CD8-positive, alpha-beta memory T cell (primary cell): ENCODE data around the gene ADM5. TPM values are rescaled to one million over a fixed set of nuclear protein-coding genes. Genes with fewer than 3 reads are reported as not detected.

Experiments used
- CTCF ChIA-PET: fragments of 350-600 bp; sonication (Branson Sonifier 250); formaldehyde crosslinking; loops from one replicate; lab custom pipeline; 2021; ENCODE audit warnings: antibody characterized with exemption; lab: Charles Lee
- POLR2A ChIA-PET: fragments of 350-600 bp; sonication (Branson Sonifier 250); formaldehyde crosslinking; loops from one replicate; lab custom pipeline; 2021; ENCODE audit warnings: antibody characterized with exemption; lab: Charles Lee
- DNase-seq, 5 donors: peaks; one replicate each; pipeline versions ENCODE4 v3.0.0 to v3.0.0-alpha.2; 2020 to 2022; ENCODE audit warnings: mixed read lengths in 1 of 5
- H3K27ac ChIP-seq: one replicate; pipeline ENCODE4 v1.7.0; 2013; ENCODE audit warnings: low read depth, mild to moderate bottlenecking, low read length, moderate library complexity
- H3K27me3 ChIP-seq: 2 replicates; pipeline ENCODE4 v1.7.0; 2013; ENCODE audit warnings: low read length, mild to moderate bottlenecking; ENCODE audit not compliant: insufficient read depth, poor library complexity, severe bottlenecking
- H3K36me3 ChIP-seq: 2 replicates; pipeline ENCODE4 v1.7.0; 2013; ENCODE audit warnings: mild to moderate bottlenecking, low read length, moderate library complexity; ENCODE audit not compliant: insufficient read depth
- H3K4me1 ChIP-seq: 2 replicates; pipeline ENCODE4 v1.7.0; 2013; ENCODE audit warnings: mild to moderate bottlenecking, low read length, moderate library complexity; ENCODE audit not compliant: insufficient read depth
- H3K4me3 ChIP-seq: 2 replicates; pipeline ENCODE4 v1.7.0; 2013; ENCODE audit warnings: mild to moderate bottlenecking, low read length
- H3K9me3 ChIP-seq: 2 replicates; pipeline ENCODE4 v1.7.0; 2013; ENCODE audit warnings: mild to moderate bottlenecking, low read length
- H3K27ac Mint-ChIP-seq, 8 donors: one replicate each; pipeline ENCODE4 v1.8.0; 2020 to 2021; ENCODE audit warnings: mixed read lengths in 8 of 8, mild to moderate bottlenecking in 6 of 8, inconsistent platforms in 3 of 8, moderate library complexity in 3 of 8
- H3K27me3 Mint-ChIP-seq, 2 donors: one replicate each; pipeline ENCODE4 v1.8.0; 2020 to 2021; ENCODE audit warnings: mixed read lengths in 2 of 2, mild to moderate bottlenecking in 1 of 2, moderate library complexity in 1 of 2
- H3K36me3 Mint-ChIP-seq, 3 donors: one replicate each; pipeline ENCODE4 v1.8.0; 2020 to 2021; ENCODE audit warnings: mixed read lengths in 3 of 3, inconsistent platforms in 1 of 3, mild to moderate bottlenecking in 1 of 3
- H3K4me1 Mint-ChIP-seq, 3 donors: one replicate each; pipeline ENCODE4 v1.8.0; 2020 to 2021; ENCODE audit warnings: mixed read lengths in 3 of 3, inconsistent platforms in 1 of 3, mild to moderate bottlenecking in 1 of 3
- H3K4me3 Mint-ChIP-seq, 7 donors: one replicate each; pipeline ENCODE4 v1.8.0; 2020 to 2021; ENCODE audit warnings: mixed read lengths in 7 of 7, mild to moderate bottlenecking in 6 of 7, moderate library complexity in 4 of 7, inconsistent platforms in 2 of 7
- H3K9me3 Mint-ChIP-seq, 5 donors: one replicate each; pipeline ENCODE4 v1.8.0; 2020 to 2022; ENCODE audit warnings: mixed read lengths in 5 of 5, mild to moderate bottlenecking in 3 of 5, moderate library complexity in 2 of 5, inconsistent platforms in 1 of 5
- polyA plus RNA-seq: library from polyadenylated mRNA; unstranded; fragments of 300-500 nt; fragmentation: Illumina TruSeq; gene quantifications from one replicate; pipeline ENCODE4 v1.2.3, GENCODE V29; 2021
- total RNA-seq, 2 experiments: library from RNA; stranded (reverse); gene quantifications; one replicate each; pipeline ENCODE4 v1.2.3, GENCODE V29; 2021

Gene ADM5
- total and polyA plus RNA-seq, 3 experiments from 2014 or later: 0.91 to 7.2 (median 6.9) TPM

- Mint-ChIP-seq H3K4me1 (peaks cover 34 to 45% (median 44%) of the 10 kb centered on the region in 3 donors), H3K27me3 (no peaks in the 10 kb centered on the region), H3K36me3 (peaks cover 0 to 41% (median 0%) of the 10 kb centered on the region in 3 donors), H3K4me3 (peak overlapping the region in 6 of 7 donors; percentile 47 to 98 (median 88)), H3K9me3 (no peaks in the 10 kb centered on the region), H3K27ac (peak overlapping the region in 4 of 8 donors; percentile 17 to 74 (median 62))
- no peaks in the 10 kb centered on the region for H3K27me3 ChIP-seq
- DNase-seq: no peak
- peak overlapping the region; percentile 77 for H3K27ac ChIP-seq
- H3K4me3 ChIP-seq: no peak overlapping the region
- H3K4me1 ChIP-seq: peaks cover 27% of the 10 kb centered on the region
- no peaks in the 10 kb centered on the region for H3K9me3 ChIP-seq
- H3K36me3 ChIP-seq: peaks cover 4% of the 10 kb centered on the region
- ChIA-PET POLR2A (interaction anchor here (0.5 kb wide), 1 partner anchor 223 kb away, joined by 6 read pairs; no protein-coding TSS in a partner anchor), CTCF (interaction anchor here (0.8 kb wide), 1 partner anchor 9 kb away, joined by 3 read pairs; no protein-coding TSS in a partner anchor)
These were observed 21.9 kb upstream of the ADM5 start for GRCh38 chr19:49667473-49667872.

GRCh38 chr19:49669516-49669915 is 19.9 kb upstream of the ADM5 start:
- H3K36me3 Mint-ChIP-seq: peaks cover 0 to 25% (median 0%) of the 10 kb centered on the region in 3 donors

GRCh38 chr19:49672131-49672919 is 17.1 kb upstream of the ADM5 start:
- peak overlapping the region in 1 of 8 donors; percentile 21 for H3K27ac Mint-ChIP-seq

More at GRCh38 chr19:49669516-49669915, 19.9 kb upstream of the ADM5 start:
- Histone ChIP-seq H3K4me3 (no peak overlapping the region), H3K4me1 (peaks cover 12% of the 10 kb centered on the region), H3K36me3 (no peaks in the 10 kb centered on the region), H3K9me3 (no peaks in the 10 kb centered on the region), H3K27ac (no peak overlapping the region), H3K27me3 (no peaks in the 10 kb centered on the region)
- peaks cover 18 to 29% (median 28%) of the 10 kb centered on the region in 3 donors for H3K4me1 Mint-ChIP-seq
- peak overlapping the region in 1 of 7 donors; percentile 80 for H3K4me3 Mint-ChIP-seq
- CTCF ChIA-PET: interaction anchor here (1.5 to 1.6 kb wide), 2 partner anchors 46 to 164 kb away, joined by 3 to 4 read pairs; no protein-coding TSS in a partner anchor
- no peak for DNase-seq
- H3K27ac Mint-ChIP-seq: peak overlapping the region in 1 of 8 donors; percentile 54
- no peaks in the 10 kb centered on the region for H3K27me3 Mint-ChIP-seq
- POLR2A ChIA-PET: interaction anchor here (0.7 kb wide), 1 partner anchor 260 kb away, joined by 7 read pairs; the partner anchor contains the start of gene NUP62
- no peaks in the 10 kb centered on the region for H3K9me3 Mint-ChIP-seq

GRCh38 chr19:49676136-49676783 is 13.1 kb upstream of the ADM5 start:
- H3K4me1 ChIP-seq: peaks cover 37% of the 10 kb centered on the region
- H3K9me3 Mint-ChIP-seq: no peaks in the 10 kb centered on the region
- H3K27me3 Mint-ChIP-seq: peaks cover 0 to 2% of the 10 kb centered on the region in 2 donors
- peak overlapping the region; percentile 90 to 100 (median 99) for H3K4me3 Mint-ChIP-seq
- peak overlapping the region; percentile 89 for H3K27ac ChIP-seq
- H3K27me3 ChIP-seq: no peaks in the 10 kb centered on the region
- ChIA-PET CTCF (interaction anchor here (0.7 to 6.6 kb wide), 12 partner anchors 9 to 478 kb away, joined by 3 to 56 read pairs (median 4); partner anchors contain the start of genes BCL2L12, IRF3, PRR12 and RPS11), POLR2A (interaction anchor here (0.6 to 2.6 kb wide), 18 partner anchors 12 to 683 kb away, joined by 3 to 32 read pairs (median 5); partner anchors contain the start of genes AKT1S1, AP2A1, BCL2L12 and GYS1)
- no peaks in the 10 kb centered on the region for H3K9me3 ChIP-seq
- H3K36me3 ChIP-seq: no peaks in the 10 kb centered on the region
- H3K4me1 Mint-ChIP-seq: peaks cover 34 to 56% (median 38%) of the 10 kb centered on the region in 3 donors
- DNase-seq: peak in 1 of 5 donors; percentile 49
- H3K36me3 Mint-ChIP-seq: peaks cover 1 to 14% (median 4%) of the 10 kb centered on the region in 3 donors
- peak overlapping the region; percentile 92 to 100 (median 99) for H3K27ac Mint-ChIP-seq
- peak overlapping the region; percentile 88 for H3K4me3 ChIP-seq

More at GRCh38 chr19:49672131-49672919, 17.1 kb upstream of the ADM5 start:
- Mint-ChIP-seq H3K4me3 (peak overlapping the region in 1 of 7 donors; percentile 52), H3K36me3 (peaks cover 0 to 19% (median 0%) of the 10 kb centered on the region in 3 donors), H3K4me1 (peaks cover 15 to 26% (median 20%) of the 10 kb centered on the region in 3 donors), H3K27me3 (peaks cover 0 to 2% of the 10 kb centered on the region in 2 donors), H3K9me3 (no peaks in the 10 kb centered on the region)
- H3K9me3 ChIP-seq: no peaks in the 10 kb centered on the region
- H3K27me3 ChIP-seq: no peaks in the 10 kb centered on the region
- H3K4me3 ChIP-seq: no peak overlapping the region
- H3K4me1 ChIP-seq: peaks cover 11% of the 10 kb centered on the region
- H3K27ac ChIP-seq: no peak overlapping the region
- DNase-seq: peak; percentile 55 to 81 (median 67)
- CTCF ChIA-PET: interaction anchor here (0.6 to 4.4 kb wide), 18 partner anchors 7 to 406 kb away, joined by 3 to 26 read pairs (median 4); partner anchors contain the start of genes BCL2L12, IRF3, NOSIP and RRAS
- POLR2A ChIA-PET: interaction anchor here (1.4 kb wide), 1 partner anchor 177 kb away, joined by 3 read pairs; no protein-coding TSS in a partner anchor
- H3K36me3 ChIP-seq: no peaks in the 10 kb centered on the region

GRCh38 chr19:49676784-49677230 is 12.6 kb upstream of the ADM5 start:
- peaks cover 34 to 56% (median 38%) of the 10 kb centered on the region in 3 donors for H3K4me1 Mint-ChIP-seq
- Histone ChIP-seq H3K4me3 (peak overlapping the region; percentile 88), H3K27ac (peak overlapping the region; percentile 95), H3K9me3 (no peaks in the 10 kb centered on the region), H3K27me3 (no peaks in the 10 kb centered on the region), H3K36me3 (peaks cover under 1% of the 10 kb centered on the region), H3K4me1 (peaks cover 37% of the 10 kb centered on the region)
- peak overlapping the region; percentile 92 to 100 (median 99) for H3K27ac Mint-ChIP-seq
- no peaks in the 10 kb centered on the region for H3K9me3 Mint-ChIP-seq
- peak overlapping the region; percentile 90 to 100 (median 99) for H3K4me3 Mint-ChIP-seq
- peaks cover 0 to 2% of the 10 kb centered on the region in 2 donors for H3K27me3 Mint-ChIP-seq
- ChIA-PET CTCF (interaction anchor here (0.7 to 6.6 kb wide), 15 partner anchors 9 to 478 kb away, joined by 3 to 56 read pairs (median 4); partner anchors contain the start of genes BCL2L12, FLT3LG, IRF3 and NOSIP), POLR2A (interaction anchor here (0.6 to 2.6 kb wide), 19 partner anchors 12 to 683 kb away, joined by 3 to 32 read pairs (median 4); partner anchors contain the start of genes AKT1S1, AP2A1, BCL2L12 and GYS1)
- DNase-seq: peak; percentile 97 to 99 (median 98)
- H3K36me3 Mint-ChIP-seq: peaks cover 1 to 16% (median 4%) of the 10 kb centered on the region in 3 donors

GRCh38 chr19:49677231-49677900 is 12.0 kb upstream of the ADM5 start, which contains the start of gene PRMT1:
Gene PRMT1 (plus strand): TSS chr19:49677271. CDS start chr19:49677281, 10 bp downstream.
- POLR2A ChIA-PET: interaction anchor here (0.6 to 2.6 kb wide), 14 partner anchors 13 to 684 kb away, joined by 3 to 32 read pairs (median 4); partner anchors contain the start of genes AP2A1, BCL2L12, GYS1 and IRF3
- DNase-seq: peak in 3 of 5 donors; percentile 52 to 62 (median 54)

More at GRCh38 chr19:49677231-49677900, 12.0 kb upstream of the ADM5 start, which contains the start of gene PRMT1:
- Mint-ChIP-seq H3K36me3 (peaks cover 2 to 22% (median 4%) of the 10 kb centered on the region in 3 donors), H3K27ac (peak within 1 kb of the TSS; percentile 92 to 100 (median 99)), H3K9me3 (no peaks in the 10 kb centered on the region), H3K4me1 (peaks cover 29 to 51% (median 33%) of the 10 kb centered on the region in 3 donors), H3K27me3 (peaks cover 0 to 2% of the 10 kb centered on the region in 2 donors), H3K4me3 (peak within 1 kb of the TSS; percentile 90 to 100 (median 99))
- H3K36me3 ChIP-seq: peaks cover 7% of the 10 kb centered on the region
- CTCF ChIA-PET: interaction anchor here (0.7 to 6.6 kb wide), 14 partner anchors 13 to 211 kb away, joined by 3 to 56 read pairs (median 4); partner anchors contain the start of genes FLT3LG, NOSIP, PRRG2 and RRAS
- peaks cover 32% of the 10 kb centered on the region for H3K4me1 ChIP-seq
- H3K27ac ChIP-seq: peak within 1 kb of the TSS; percentile 95
- H3K9me3 ChIP-seq: no peaks in the 10 kb centered on the region
- H3K27me3 ChIP-seq: no peaks in the 10 kb centered on the region
- H3K4me3 ChIP-seq: peak within 1 kb of the TSS; percentile 88
